ENCODE results near the gene NLRP12.
"Not testable (repeated sequence)": the region's sequence is repeated elsewhere in the genome, so short reads cannot be mapped to it uniquely, and the experiment has no call there.

GRCh38 chr19:53769696-53770309 is 54.3 kb downstream of the NLRP12 start:
- TF ChIP-seq, protein P1, sequence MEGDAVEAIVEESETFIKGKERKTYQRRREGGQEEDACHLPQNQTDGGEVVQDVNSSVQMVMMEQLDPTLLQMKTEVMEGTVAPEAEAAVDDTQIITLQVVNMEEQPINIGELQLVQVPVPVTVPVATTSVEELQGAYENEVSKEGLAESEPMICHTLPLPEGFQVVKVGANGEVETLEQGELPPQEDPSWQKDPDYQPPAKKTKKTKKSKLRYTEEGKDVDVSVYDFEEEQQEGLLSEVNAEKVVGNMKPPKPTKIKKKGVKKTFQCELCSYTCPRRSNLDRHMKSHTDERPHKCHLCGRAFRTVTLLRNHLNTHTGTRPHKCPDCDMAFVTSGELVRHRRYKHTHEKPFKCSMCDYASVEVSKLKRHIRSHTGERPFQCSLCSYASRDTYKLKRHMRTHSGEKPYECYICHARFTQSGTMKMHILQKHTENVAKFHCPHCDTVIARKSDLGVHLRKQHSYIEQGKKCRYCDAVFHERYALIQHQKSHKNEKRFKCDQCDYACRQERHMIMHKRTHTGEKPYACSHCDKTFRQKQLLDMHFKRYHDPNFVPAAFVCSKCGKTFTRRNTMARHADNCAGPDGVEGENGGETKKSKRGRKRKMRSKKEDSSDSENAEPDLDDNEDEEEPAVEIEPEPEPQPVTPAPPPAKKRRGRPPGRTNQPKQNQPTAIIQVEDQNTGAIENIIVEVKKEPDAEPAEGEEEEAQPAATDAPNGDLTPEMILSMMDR (IDR thresholded peaks at IDR 0.05): not testable (repeated sequence)
- not testable (repeated sequence) for TF ChIP-seq EZH2 (IDR thresholded peaks at IDR 0.05; ENCODE audit: borderline replicate concordance, insufficient read depth, low read depth, low read length, poor library complexity, severe bottlenecking)
